ENCODE measurements around the gene ACOXL. TPM values are rescaled to one million over a fixed set of nuclear protein-coding genes. Genes with fewer than 3 reads are reported as not detected.
"Not testable (repeated sequence)": the region's sequence is repeated elsewhere in the genome, so short reads cannot be mapped to it uniquely, and the experiment has no call there.

ACOXL gene
- total RNA-seq, 6 experiments from 2014 or later: not detected

DNA sequence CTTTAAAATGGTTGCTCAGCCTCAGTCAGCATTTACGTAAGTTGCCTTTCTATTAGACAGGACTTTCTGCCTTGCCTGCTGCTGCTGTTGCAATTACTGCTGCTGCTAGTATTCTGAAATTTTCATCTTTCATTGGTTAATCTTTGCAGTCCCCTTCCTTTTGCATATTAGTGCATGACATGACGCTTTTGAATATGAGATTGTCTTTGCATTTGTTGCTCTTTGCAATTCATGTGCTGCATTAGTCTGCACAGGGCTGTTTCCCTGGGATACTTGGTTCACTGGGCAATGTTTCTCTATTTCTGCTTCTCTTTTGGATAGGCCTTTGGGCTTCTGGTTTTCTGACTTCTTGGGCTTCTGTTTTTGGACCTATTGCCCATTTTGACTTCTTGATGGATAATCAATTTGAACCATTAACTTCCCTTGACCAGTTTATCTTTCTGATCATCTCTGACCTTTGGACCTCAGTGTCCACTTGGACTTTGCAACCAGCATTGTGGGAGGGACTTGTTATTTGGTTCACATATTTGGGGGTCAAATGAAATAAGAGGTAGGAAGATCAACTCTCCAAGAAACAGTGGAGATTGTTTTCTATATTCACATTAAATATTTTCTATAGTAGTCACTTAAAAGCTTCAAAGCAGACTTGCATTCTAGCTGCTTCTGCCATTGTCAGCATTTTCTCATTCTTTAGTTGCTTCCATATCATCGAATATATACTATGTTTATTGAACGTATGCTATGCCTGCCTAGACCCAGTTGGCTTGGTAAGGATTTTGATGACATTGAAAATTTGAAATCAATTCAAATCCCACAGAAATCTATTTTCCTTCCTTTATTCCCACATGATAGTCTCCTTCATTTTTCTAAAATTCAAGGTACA, 42.0 kb upstream of the ACOXL start:
- DNase-seq (no peak), ATAC-seq (peak in 2 of 4 donors; percentile 33 to 53)
- Histone ChIP-seq H3K4me3 (no peak overlapping the region), H3K27ac (no peak overlapping the region), H3K36me3 (no peaks in the 10 kb centered on the region), H3K9me3 (no peaks in the 10 kb centered on the region), H3K27me3 (no peaks in the 10 kb centered on the region), H3K4me1 (peaks cover 0 to 8% (median 0%) of the 10 kb centered on the region in 4 donors)
- 79% methylated on average over 4 of the region's 4 CpGs for WGBS (ENCODE audit: insufficient coverage, low coverage, low lambda C conversion rate, missing lambda C conversion rate)
- TF ChIP-seq POLR2A (IDR thresholded peaks at IDR 0.05): no peak
- TF ChIP-seq, protein P1, sequence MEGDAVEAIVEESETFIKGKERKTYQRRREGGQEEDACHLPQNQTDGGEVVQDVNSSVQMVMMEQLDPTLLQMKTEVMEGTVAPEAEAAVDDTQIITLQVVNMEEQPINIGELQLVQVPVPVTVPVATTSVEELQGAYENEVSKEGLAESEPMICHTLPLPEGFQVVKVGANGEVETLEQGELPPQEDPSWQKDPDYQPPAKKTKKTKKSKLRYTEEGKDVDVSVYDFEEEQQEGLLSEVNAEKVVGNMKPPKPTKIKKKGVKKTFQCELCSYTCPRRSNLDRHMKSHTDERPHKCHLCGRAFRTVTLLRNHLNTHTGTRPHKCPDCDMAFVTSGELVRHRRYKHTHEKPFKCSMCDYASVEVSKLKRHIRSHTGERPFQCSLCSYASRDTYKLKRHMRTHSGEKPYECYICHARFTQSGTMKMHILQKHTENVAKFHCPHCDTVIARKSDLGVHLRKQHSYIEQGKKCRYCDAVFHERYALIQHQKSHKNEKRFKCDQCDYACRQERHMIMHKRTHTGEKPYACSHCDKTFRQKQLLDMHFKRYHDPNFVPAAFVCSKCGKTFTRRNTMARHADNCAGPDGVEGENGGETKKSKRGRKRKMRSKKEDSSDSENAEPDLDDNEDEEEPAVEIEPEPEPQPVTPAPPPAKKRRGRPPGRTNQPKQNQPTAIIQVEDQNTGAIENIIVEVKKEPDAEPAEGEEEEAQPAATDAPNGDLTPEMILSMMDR (IDR thresholded peaks at IDR 0.05): no peak
- intact Hi-C loops (cut with DNase I): no loop called here

DNA sequence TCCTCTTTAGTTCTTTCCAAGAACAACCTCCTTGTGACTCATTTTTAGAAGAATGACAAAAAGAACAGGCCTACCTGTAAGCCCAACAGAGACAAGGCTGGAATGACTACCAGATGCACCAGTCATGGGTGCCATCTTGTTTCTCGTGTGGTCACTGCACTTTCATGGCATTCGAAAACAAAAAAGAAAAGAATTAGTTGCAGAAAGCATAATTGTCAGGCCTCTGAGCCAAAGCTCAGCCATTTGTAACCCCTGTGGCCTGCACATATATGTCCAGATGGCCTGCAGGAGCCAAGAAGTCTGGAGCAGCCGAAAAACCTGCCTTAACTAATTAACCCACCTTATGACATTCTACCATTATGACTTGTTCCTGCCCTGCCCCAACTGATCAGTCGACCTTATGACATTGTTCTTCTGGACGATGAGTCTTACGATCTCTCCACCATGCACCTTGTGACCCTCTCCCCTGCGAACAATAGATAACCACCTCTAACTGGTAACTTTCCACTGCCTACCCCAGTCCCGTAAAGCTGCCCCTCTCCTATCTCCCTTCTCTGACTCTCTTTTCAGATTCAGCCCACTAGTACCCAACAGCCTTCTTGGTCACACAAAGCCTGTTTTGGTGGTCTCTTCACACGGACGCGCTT, 40.6 kb upstream of the ACOXL start:
- DNase-seq: no peak
- H3K27me3 ChIP-seq: no peaks in the 10 kb centered on the region
- H3K36me3 ChIP-seq: no peaks in the 10 kb centered on the region
- WGBS (ENCODE audit: insufficient coverage, low coverage, low lambda C conversion rate, missing lambda C conversion rate): 91% methylated on average over 10 of the region's 11 CpGs
- peaks cover 0 to 8% (median 0%) of the 10 kb centered on the region in 4 donors for H3K4me1 ChIP-seq
- ATAC-seq: no peak
- H3K9me3 ChIP-seq: no peaks in the 10 kb centered on the region
- no peak overlapping the region for H3K27ac ChIP-seq
- intact Hi-C loops (cut with DNase I): no loop called here
- H3K4me3 ChIP-seq: no peak overlapping the region
- TF ChIP-seq, protein P1 (IDR thresholded peaks at IDR 0.05): no peak
- no peak for TF ChIP-seq POLR2A (IDR thresholded peaks at IDR 0.05)

DNA sequence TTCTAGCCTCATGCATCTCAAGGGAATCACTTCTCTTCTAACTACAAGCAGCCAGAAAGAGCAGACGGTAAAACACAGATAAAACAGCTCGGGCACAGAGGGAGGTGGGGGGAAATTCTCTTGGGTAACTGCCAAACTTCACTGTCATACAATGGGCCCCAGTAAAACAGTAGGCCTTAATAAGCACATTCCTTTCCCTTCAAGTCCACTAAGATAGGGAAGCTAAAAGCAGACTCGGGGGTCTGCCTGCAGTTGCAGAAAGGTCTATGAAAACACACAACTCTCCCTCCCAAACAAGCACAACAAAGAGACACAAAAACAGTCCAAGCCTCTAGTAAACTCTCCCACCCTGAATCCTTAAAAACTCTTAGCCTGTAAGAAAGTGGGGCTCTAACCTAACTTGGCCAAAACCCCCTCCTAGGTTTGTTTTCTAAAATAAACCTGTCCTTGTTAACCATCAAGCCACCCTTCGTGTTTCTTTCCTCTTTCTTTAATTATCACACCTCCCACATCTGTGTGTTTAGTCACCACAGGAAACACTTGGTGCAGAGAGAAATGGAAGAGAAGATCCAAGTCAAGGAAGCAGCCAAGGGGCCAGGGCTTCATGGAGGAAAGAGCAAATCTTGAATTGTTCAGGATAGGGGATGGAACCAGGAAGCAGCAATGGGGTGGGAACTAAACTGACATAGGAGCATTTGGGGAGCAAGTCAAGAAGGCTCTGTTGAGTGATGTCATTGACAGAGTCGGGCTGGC, 37.1 kb upstream of the ACOXL start:
- ATAC-seq; H3K4me1 ChIP-seq; H3K27ac ChIP-seq; H3K9me3 ChIP-seq; DNase-seq; intact Hi-C loops (cut with DNase I); H3K36me3 ChIP-seq; H3K27me3 ChIP-seq; H3K4me3 ChIP-seq: not testable (repeated sequence)
- 27% methylated on average over 4 of the region's 5 CpGs for WGBS (ENCODE audit: insufficient coverage, low coverage, low lambda C conversion rate, missing lambda C conversion rate)

DNA sequence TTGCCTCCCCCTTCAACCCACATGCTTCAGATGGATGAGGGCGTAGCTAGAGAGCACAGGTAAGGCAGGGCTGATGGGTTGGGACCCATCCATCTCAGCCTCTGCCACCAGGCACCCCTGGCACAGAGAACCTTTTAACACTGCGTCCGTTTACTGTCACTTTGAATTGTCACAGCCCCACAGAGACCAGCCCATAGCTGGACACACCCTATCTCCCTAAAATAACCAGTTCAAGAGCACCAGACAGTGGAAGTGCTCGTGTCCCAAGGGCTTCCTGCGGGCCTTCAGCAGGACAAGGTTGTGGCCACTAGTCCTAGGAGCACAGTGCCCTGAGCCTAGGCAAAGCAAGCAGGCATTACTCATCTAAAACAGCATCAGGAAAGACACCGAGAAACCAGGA, 34.1 kb upstream of the ACOXL start:
- ATAC-seq; DNase-seq; H3K9me3 ChIP-seq; H3K4me1 ChIP-seq; H3K27ac ChIP-seq; H3K27me3 ChIP-seq; H3K4me3 ChIP-seq; H3K36me3 ChIP-seq; intact Hi-C loops (cut with DNase I): not testable (repeated sequence)
- no CpG with 5 or more reads among the region's 6 CpGs for WGBS (ENCODE audit: insufficient coverage, low coverage, low lambda C conversion rate, missing lambda C conversion rate)

DNA sequence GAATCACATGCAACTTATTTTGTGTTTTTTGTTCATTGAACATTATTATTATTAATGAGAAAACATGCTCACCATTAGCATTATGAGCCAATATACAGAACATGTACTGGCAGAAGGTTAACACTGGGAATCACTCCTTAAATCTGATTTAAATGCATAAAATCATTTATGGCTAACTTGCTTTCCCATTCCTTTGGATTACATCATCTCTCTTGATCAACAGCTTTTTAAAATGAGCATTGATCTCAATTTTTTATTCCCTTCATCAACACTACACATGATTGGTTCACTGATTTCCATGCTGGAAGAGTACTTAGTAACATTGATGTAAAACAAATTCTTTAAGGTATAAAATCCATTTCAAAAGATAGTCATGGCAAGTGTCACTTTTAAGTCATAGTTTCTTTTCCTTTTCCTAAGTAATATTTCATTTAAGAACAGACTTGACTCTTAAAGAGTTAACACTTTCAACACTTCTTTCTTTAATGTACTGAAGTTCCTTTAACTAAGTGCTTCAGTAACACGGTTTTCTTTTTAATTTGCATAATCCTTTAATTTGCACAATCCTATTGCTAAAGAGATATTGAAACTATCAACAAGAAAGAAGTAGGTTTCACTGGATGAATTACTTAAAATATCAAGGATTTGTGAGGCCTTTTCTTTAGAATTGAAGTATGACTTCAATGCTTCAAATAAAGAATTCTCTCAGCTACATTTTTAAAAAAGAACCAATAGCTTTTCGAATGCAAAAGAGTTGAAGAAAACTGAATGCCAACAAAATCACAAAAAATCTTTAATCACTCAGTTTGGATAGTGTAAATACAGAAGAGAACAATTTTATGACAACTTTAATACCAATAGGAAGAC, 29.6 kb upstream of the ACOXL start:
- TF ChIP-seq POLR2A (IDR thresholded peaks at IDR 0.05): no peak
- TF ChIP-seq, protein P1 (IDR thresholded peaks at IDR 0.05): no peak
- no peak for ATAC-seq

More for the DNA sequence above, 29.6 kb upstream of the ACOXL start:
- Histone ChIP-seq H3K4me3 (no peak overlapping the region), H3K27ac (no peak overlapping the region), H3K9me3 (no peaks in the 10 kb centered on the region), H3K27me3 (no peaks in the 10 kb centered on the region), H3K36me3 (no peaks in the 10 kb centered on the region), H3K4me1 (no peaks in the 10 kb centered on the region)
- WGBS (ENCODE audit: insufficient coverage, low coverage, low lambda C conversion rate, missing lambda C conversion rate): 28% methylated on average over 2 of the region's 2 CpGs
- intact Hi-C loops (cut with DNase I): no loop called here
- no peak for DNase-seq

Measured in right lobe of liver (tissue), 6 donors.